ENCODE data around the gene HTR1D.

The HTR1D gene

GRCh38 chr1:23169195-23169575, 48.1 kb downstream of the HTR1D start:
- no peaks in the 10 kb centered on the region for H3K9me3 ChIP-seq (ENCODE audit: severe bottlenecking)
- no peak overlapping the region for H3K4me3 ChIP-seq (ENCODE audit: low read depth, low read length)
- H3K27me3 ChIP-seq (ENCODE audit: insufficient read depth, low read depth, severe bottlenecking): no peaks in the 10 kb centered on the region
- TF ChIP-seq, protein P1, sequence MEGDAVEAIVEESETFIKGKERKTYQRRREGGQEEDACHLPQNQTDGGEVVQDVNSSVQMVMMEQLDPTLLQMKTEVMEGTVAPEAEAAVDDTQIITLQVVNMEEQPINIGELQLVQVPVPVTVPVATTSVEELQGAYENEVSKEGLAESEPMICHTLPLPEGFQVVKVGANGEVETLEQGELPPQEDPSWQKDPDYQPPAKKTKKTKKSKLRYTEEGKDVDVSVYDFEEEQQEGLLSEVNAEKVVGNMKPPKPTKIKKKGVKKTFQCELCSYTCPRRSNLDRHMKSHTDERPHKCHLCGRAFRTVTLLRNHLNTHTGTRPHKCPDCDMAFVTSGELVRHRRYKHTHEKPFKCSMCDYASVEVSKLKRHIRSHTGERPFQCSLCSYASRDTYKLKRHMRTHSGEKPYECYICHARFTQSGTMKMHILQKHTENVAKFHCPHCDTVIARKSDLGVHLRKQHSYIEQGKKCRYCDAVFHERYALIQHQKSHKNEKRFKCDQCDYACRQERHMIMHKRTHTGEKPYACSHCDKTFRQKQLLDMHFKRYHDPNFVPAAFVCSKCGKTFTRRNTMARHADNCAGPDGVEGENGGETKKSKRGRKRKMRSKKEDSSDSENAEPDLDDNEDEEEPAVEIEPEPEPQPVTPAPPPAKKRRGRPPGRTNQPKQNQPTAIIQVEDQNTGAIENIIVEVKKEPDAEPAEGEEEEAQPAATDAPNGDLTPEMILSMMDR (IDR thresholded peaks at IDR 0.05; ENCODE audit: low read depth, low read length): no peak
- DNase-seq: no peak
- H3K36me3 ChIP-seq: no peaks in the 10 kb centered on the region
- no peak overlapping the region for H3K27ac ChIP-seq

- Histone ChIP-seq H3K27ac (peak within 1 kb of the TSS; percentile 79), H3K36me3 (no peaks in the 10 kb centered on the region), H3K9me3 (ENCODE audit: severe bottlenecking) (no peaks in the 10 kb centered on the region), H3K27me3 (ENCODE audit: insufficient read depth, low read depth, severe bottlenecking) (no peaks in the 10 kb centered on the region), H3K4me3 (ENCODE audit: low read depth, low read length) (peak within 1 kb of the TSS; percentile 89)
- peak; percentile 83 for DNase-seq
- TF ChIP-seq, protein P1 (IDR thresholded peaks at IDR 0.05; ENCODE audit: low read depth, low read length): no peak
Observed at GRCh38 chr1:23168445-23169194, 48.7 kb downstream of the HTR1D start, which contains the start of gene LUZP1. LUZP1 (minus strand) TSS chr1:23168856.

DNA sequence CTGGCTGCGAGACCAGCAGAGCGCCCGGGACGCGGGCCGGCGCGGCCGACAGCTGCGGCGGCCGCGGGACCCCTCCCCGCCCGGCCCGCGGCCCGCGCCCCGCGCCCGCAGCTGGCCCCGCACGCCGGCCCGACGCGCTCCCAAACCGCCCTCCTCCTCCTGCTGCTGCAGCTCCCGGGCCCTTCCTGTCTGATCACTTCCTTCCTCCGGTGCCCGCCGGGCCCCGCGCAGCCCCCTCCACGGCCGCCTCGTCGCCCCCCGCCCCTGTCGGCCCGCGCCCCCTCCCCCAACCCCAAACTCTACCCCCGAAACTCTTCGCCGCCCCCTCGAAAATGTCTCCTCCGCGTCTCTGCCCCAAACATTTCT, 49.2 kb downstream of the HTR1D start:
- no peaks in the 10 kb centered on the region for H3K27me3 ChIP-seq (ENCODE audit: insufficient read depth, low read depth, severe bottlenecking)
- DNase-seq: no peak
- no peaks in the 10 kb centered on the region for H3K36me3 ChIP-seq
- TF ChIP-seq, protein P1 (IDR thresholded peaks at IDR 0.05; ENCODE audit: low read depth, low read length): no peak
- peak overlapping the region; percentile 79 for H3K27ac ChIP-seq
- no peaks in the 10 kb centered on the region for H3K9me3 ChIP-seq (ENCODE audit: severe bottlenecking)
- H3K4me3 ChIP-seq (ENCODE audit: low read depth, low read length): peak overlapping the region; percentile 89

GRCh38 chr1:23167353-23168078, 49.8 kb downstream of the HTR1D start:
- TF ChIP-seq, protein P1 (IDR thresholded peaks at IDR 0.05; ENCODE audit: low read depth, low read length): no peak
- DNase-seq: peak; percentile 27

DNA sequence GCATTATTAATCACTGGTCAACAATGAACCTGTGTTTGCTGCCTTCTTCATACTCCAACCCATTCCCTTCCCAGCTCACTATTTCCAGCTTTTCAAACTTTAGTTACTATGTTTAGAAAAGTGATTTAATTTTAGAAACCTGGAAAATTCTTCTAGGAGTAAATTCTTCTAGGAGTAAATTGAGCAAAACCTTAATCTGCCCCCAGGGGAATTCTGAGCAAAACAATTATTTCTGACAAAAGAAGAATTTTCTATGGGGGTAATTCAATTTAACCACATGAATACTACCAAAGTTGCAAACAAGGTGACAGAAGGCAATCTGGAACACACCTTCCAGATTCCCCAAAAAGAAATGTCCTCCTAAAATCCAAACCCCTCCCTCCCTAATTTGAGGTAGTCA, 50.4 kb downstream of the HTR1D start:
- no peak for DNase-seq
- no peaks in the 10 kb centered on the region for H3K9me3 ChIP-seq (ENCODE audit: severe bottlenecking)
- no peaks in the 10 kb centered on the region for H3K36me3 ChIP-seq
- H3K4me3 ChIP-seq (ENCODE audit: low read depth, low read length): peak overlapping the region; percentile 89
- H3K27me3 ChIP-seq (ENCODE audit: insufficient read depth, low read depth, severe bottlenecking): no peaks in the 10 kb centered on the region
- TF ChIP-seq, protein P1 (IDR thresholded peaks at IDR 0.05; ENCODE audit: low read depth, low read length): no peak
- H3K27ac ChIP-seq: no peak overlapping the region

More at GRCh38 chr1:23167353-23168078, 49.8 kb downstream of the HTR1D start:
- Histone ChIP-seq H3K27me3 (ENCODE audit: insufficient read depth, low read depth, severe bottlenecking) (no peaks in the 10 kb centered on the region), H3K36me3 (no peaks in the 10 kb centered on the region), H3K9me3 (ENCODE audit: severe bottlenecking) (no peaks in the 10 kb centered on the region), H3K27ac (peak overlapping the region; percentile 34), H3K4me3 (ENCODE audit: low read depth, low read length) (peak overlapping the region; percentile 89)

All from WERI-Rb-1 (cell line).